ENCODE results near the gene ACAP3.

- TF ChIP-seq CTCF (IDR thresholded peaks at IDR 0.05): no peak
- TF ChIP-seq POLR2A (IDR thresholded peaks at IDR 0.05): no peak
Measured at GRCh38 chr1:1347663-1348419, 40.1 kb upstream of the ACAP3 start.

All from lower leg skin (tissue), 3 donors.